Erythroblast (primary cell): ENCODE measurements around the gene LZTR1.

Source experiments
- GATA1 ChIP-seq: IDR thresholded peaks from 2 replicates; pipeline ENCODE4 v1.6.1; 2011; ENCODE audit warnings: low read depth, mild to moderate bottlenecking, control low read depth, low read length, moderate library complexity
- POLR2A ChIP-seq: IDR thresholded peaks from 2 replicates; pipeline ENCODE4 v1.6.1; 2011; ENCODE audit warnings: mild to moderate bottlenecking, low read length

DNA sequence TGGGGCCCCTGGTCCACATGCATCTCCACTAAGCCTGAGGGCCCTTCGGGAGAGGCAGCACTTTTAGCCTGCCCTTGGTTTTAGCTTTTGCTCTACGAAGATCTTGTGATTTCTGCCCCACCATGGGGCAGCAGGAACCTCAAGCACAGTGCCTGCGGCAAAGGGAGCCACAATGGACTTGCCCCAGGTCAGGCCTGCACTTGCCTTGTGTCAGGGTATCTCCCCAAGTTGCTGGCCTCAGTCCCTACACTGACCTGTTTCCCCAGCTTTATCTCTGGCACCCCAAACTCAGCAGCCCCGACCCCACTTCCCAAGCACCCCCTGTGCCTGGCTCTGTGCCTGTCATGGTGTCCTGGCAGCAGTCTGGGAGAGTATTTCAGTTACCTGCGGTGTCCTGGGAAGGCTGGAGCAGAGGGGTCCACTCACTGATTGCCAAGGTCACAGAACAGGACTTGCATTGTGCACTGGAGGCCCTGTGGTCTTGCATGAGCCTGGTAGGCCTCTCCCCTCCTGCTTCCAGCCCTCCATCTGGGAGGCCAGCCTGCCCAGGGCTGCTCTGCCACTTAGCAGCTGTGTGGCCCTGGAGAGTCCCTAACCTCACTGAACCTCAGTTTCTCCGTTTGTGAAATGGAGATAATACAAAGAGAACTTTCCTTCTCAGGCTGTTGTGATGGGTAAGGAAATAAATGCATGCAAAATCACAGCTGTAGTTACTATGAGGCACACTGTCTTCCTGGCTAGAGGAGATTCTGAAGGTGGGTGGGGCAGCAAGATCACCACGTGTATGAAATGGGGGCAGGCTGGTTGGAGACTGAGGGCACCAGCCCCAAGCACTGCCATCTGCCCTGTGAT is 18.7 kb upstream of the LZTR1 start:
- TF ChIP-seq POLR2A (no peak), GATA1 (no peak)
